Mammary epithelial cell (primary cell): ENCODE measurements around the gene CDH15.

Experiments used
- EZH2 ChIP-seq: IDR thresholded peaks from 2 replicates; pipeline ENCODE4 v1.6.1; 2012; ENCODE audit warnings: low read length, inconsistent platforms, borderline replicate concordance
- TF ChIP-seq, protein P1 (sequence below), 2 donors: IDR thresholded peaks in 1 of 2; conservative IDR thresholded peaks in 1 of 2; 2 replicates each; pipeline ENCODE4 v1.5.1; 2011 to 2012; ENCODE audit warnings: inconsistent platforms in 2 of 2, low read length in 2 of 2, mild to moderate bottlenecking in 2 of 2, control low read depth in 1 of 2, low read depth in 1 of 2; ENCODE audit not compliant: insufficient read depth in 1 of 2; ENCODE audit errors: extremely low read depth in 1 of 2

DNA sequence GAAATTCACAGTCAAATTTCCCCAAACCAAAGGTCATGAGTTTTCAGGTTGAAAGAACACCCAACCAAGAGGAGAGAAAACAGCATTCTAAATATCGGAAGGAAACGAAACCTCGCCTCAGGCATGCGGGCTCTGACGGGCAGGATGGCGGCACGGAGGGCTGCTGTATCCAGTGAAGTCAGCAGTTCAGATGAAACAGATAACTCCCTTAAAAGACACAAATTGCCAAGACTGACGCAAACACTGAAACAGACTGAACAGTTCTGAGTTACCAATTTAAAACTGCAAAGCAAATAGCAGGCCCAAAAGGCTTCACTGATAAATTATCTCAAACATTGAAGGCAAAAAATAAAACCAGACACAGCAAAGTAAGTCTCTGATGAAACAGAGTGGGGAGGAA is 20.6 kb upstream of the CDH15 start:
- no peak for TF ChIP-seq EZH2
- TF ChIP-seq, protein P1, sequence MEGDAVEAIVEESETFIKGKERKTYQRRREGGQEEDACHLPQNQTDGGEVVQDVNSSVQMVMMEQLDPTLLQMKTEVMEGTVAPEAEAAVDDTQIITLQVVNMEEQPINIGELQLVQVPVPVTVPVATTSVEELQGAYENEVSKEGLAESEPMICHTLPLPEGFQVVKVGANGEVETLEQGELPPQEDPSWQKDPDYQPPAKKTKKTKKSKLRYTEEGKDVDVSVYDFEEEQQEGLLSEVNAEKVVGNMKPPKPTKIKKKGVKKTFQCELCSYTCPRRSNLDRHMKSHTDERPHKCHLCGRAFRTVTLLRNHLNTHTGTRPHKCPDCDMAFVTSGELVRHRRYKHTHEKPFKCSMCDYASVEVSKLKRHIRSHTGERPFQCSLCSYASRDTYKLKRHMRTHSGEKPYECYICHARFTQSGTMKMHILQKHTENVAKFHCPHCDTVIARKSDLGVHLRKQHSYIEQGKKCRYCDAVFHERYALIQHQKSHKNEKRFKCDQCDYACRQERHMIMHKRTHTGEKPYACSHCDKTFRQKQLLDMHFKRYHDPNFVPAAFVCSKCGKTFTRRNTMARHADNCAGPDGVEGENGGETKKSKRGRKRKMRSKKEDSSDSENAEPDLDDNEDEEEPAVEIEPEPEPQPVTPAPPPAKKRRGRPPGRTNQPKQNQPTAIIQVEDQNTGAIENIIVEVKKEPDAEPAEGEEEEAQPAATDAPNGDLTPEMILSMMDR (conservative IDR thresholded peaks at IDR 0.05 in 1 of 2, IDR thresholded peaks at IDR 0.05 in 1 of 2; ENCODE audit: extremely low read depth in 1 of 2, insufficient read depth in 1 of 2, low read depth in 1 of 2, low read length in 2 of 2): no peak
